ES-I3 (cell line): Measurements from ENCODE around the gene GNA14.
"Not testable (repeated sequence)": the region's sequence is repeated elsewhere in the genome, so short reads cannot be mapped to it uniquely, and the experiment has no call there.

Experiments
- H3K36me3 ChIP-seq: 2 replicates; pipeline ENCODE4 v1.6.1; 2013; ENCODE audit warnings: mild to moderate bottlenecking, low read length, control low read depth, moderate library complexity; ENCODE audit not compliant: insufficient read depth
- H3K4me1 ChIP-seq: 2 replicates; pipeline ENCODE4 v1.6.1; 2013; ENCODE audit warnings: mild to moderate bottlenecking, control low read depth, low read length; ENCODE audit not compliant: insufficient read depth
- H3K9ac ChIP-seq: 2 replicates; pipeline ENCODE4 v1.6.1; 2013; ENCODE audit warnings: low read depth, mild to moderate bottlenecking, low read length, moderate library complexity
- H3K9me3 ChIP-seq: 2 replicates; pipeline ENCODE4 v1.6.1; 2013; ENCODE audit warnings: mild to moderate bottlenecking, low read length, moderate library complexity; ENCODE audit not compliant: control insufficient read depth, insufficient read depth

The GNA14 gene

GRCh38 chr9:77587851-77588250 is 60.3 kb downstream of the GNA14 start:
- Histone ChIP-seq H3K9me3 (no peaks in the 10 kb centered on the region), H3K36me3 (no peaks in the 10 kb centered on the region), H3K4me1 (peaks cover 64% of the 10 kb centered on the region), H3K9ac (no peak overlapping the region)

GRCh38 chr9:77587042-77587441 is 61.1 kb downstream of the GNA14 start:
- H3K4me1 ChIP-seq, result peaks cover 67% of the 10 kb centered on the region
- H3K9ac ChIP-seq, result no peak overlapping the region
- no peaks in the 10 kb centered on the region for H3K9me3 ChIP-seq
- no peaks in the 10 kb centered on the region for H3K36me3 ChIP-seq

GRCh38 chr9:77586591-77586990 is 61.5 kb downstream of the GNA14 start:
- no peaks in the 10 kb centered on the region for H3K36me3 ChIP-seq
- H3K4me1 ChIP-seq, result peaks cover 67% of the 10 kb centered on the region
- no peaks in the 10 kb centered on the region for H3K9me3 ChIP-seq
- H3K9ac ChIP-seq, result no peak overlapping the region

- Histone ChIP-seq H3K4me1 (peaks cover 67% of the 10 kb centered on the region), H3K9ac (peak overlapping the region; percentile 4), H3K36me3 (no peaks in the 10 kb centered on the region), H3K9me3 (no peaks in the 10 kb centered on the region)
These were observed 62.8 kb downstream of the GNA14 start for GRCh38 chr9:77585335-77585786.

- not testable (repeated sequence) for H3K9me3 ChIP-seq, H3K36me3 ChIP-seq
- H3K9ac ChIP-seq, result peak overlapping the region; percentile 5; the same call in 1 of the 2 replicates
- peaks cover 67% of the 10 kb centered on the region for H3K4me1 ChIP-seq
These were observed 63.2 kb downstream of the GNA14 start for GRCh38 chr9:77584927-77585326.

- H3K9me3 ChIP-seq, result no peaks in the 10 kb centered on the region
- H3K4me1 ChIP-seq, result peaks cover 50% of the 10 kb centered on the region
- H3K36me3 ChIP-seq, result no peaks in the 10 kb centered on the region
- H3K9ac ChIP-seq, result no peak overlapping the region
These were observed 65.1 kb downstream of the GNA14 start for GRCh38 chr9:77582961-77583576.

- Histone ChIP-seq H3K9ac (no peak overlapping the region), H3K9me3 (no peaks in the 10 kb centered on the region), H3K36me3 (no peaks in the 10 kb centered on the region), H3K4me1 (peaks cover 44% of the 10 kb centered on the region)
These were observed 65.6 kb downstream of the GNA14 start for GRCh38 chr9:77582525-77582924.

GRCh38 chr9:77575785-77576184 is 72.3 kb downstream of the GNA14 start:
- Histone ChIP-seq H3K36me3 (no peaks in the 10 kb centered on the region), H3K9ac (no peak overlapping the region), H3K4me1 (no peaks in the 10 kb centered on the region; the same call in 1 of the 2 replicates), H3K9me3 (no peaks in the 10 kb centered on the region)

- no peaks in the 10 kb centered on the region for H3K9me3 ChIP-seq
- no peaks in the 10 kb centered on the region for H3K36me3 ChIP-seq
- no peak overlapping the region for H3K9ac ChIP-seq
- 0 out of 2 replicates have a peak, but pooled peaks cover 9% of the 10 kb centered on the region for H3K4me1 ChIP-seq
These were observed 78.8 kb downstream of the GNA14 start for GRCh38 chr9:77569335-77569734.

- Histone ChIP-seq H3K9me3 (no peaks in the 10 kb centered on the region), H3K4me1 (0 out of 2 replicates have a peak, but pooled peaks cover 4% of the 10 kb centered on the region), H3K9ac (no peak overlapping the region), H3K36me3 (no peaks in the 10 kb centered on the region)
These were observed 84.9 kb downstream of the GNA14 start for GRCh38 chr9:77563174-77563573.

GRCh38 chr9:77562019-77562748 is 85.9 kb downstream of the GNA14 start:
- Histone ChIP-seq H3K9me3 (no peaks in the 10 kb centered on the region), H3K4me1 (0 out of 2 replicates have a peak, but pooled peaks cover 4% of the 10 kb centered on the region), H3K9ac (no peak overlapping the region), H3K36me3 (no peaks in the 10 kb centered on the region)

GRCh38 chr9:77561331-77562018 is 86.6 kb downstream of the GNA14 start:
- 0 out of 2 replicates have a peak, but pooled peaks cover 4% of the 10 kb centered on the region for H3K4me1 ChIP-seq
- no peak overlapping the region for H3K9ac ChIP-seq
- H3K36me3 ChIP-seq, result no peaks in the 10 kb centered on the region
- H3K9me3 ChIP-seq, result no peaks in the 10 kb centered on the region

- H3K4me1 ChIP-seq, result no peaks in the 10 kb centered on the region
- H3K36me3 ChIP-seq, result no peaks in the 10 kb centered on the region
- H3K9ac ChIP-seq, result no peak overlapping the region
- H3K9me3 ChIP-seq, result no peaks in the 10 kb centered on the region
These were observed 91.7 kb downstream of the GNA14 start for GRCh38 chr9:77556396-77556795.

GRCh38 chr9:77554586-77555105 is 93.5 kb downstream of the GNA14 start:
- Histone ChIP-seq H3K9me3 (no peaks in the 10 kb centered on the region), H3K4me1 (no peaks in the 10 kb centered on the region), H3K36me3 (no peaks in the 10 kb centered on the region), H3K9ac (no peak overlapping the region)
